K562 (cell line): ENCODE results near the gene GCK. TPM values are rescaled to one million over a fixed set of nuclear protein-coding genes. Genes with fewer than 3 reads are reported as not detected.
A peak's percentile ranks its signal among the peaks of the same experiment; 100 is the strongest.

Experiments
- ATAC-seq: fragments of 200-7000 bp; cut with Tn5 transposase; 3 replicates; pipeline ENCODE4 v1.9.1; 2020; ENCODE audit warnings: moderate library complexity
- BruUV-seq: library from RNA; stranded (reverse); fragments of 400-500 nt; replicated peaks from 2 replicates; lab custom pipeline; 2021; lab: Mats Ljungman, UMichigan
- CTCF ChIA-PET: fragments of 300-600 bp; formaldehyde crosslinking; extraction: SDS; loops from one replicate; lab custom pipeline; 2021; ENCODE audit warnings: low intra/inter-chr PET ratio; lab: Yijun Ruan, JAX
- POLR2A ChIA-PET: fragments of 300-600, 350-650 bp; sonication (Branson Sonifier 250); formaldehyde crosslinking; extraction: SDS; loops from one replicate; lab custom pipeline; 2021; ENCODE audit warnings: antibody characterized with exemption, inconsistent platforms; lab: Yijun Ruan, JAX
- DNase-seq, 4 experiments: peaks; one replicate each; pipeline versions ENCODE4 v3.0.0 to v3.0.0-alpha.2; 2011 to 2018; ENCODE audit warnings: low spot score in 3 of 4, mixed read lengths in 3 of 4; ENCODE audit errors: extremely low read depth in 1 of 4
- FAIRE-seq: peaks from 2 replicates; lab custom pipeline; 2011; peaks lifted over from hg19 to GRCh38; lab: Jason Lieb, UNC
- H2AFZ ChIP-seq: 2 replicates; pipeline ENCODE4 v1.6.0; 2011; ENCODE audit warnings: low read depth, low read length, control low read depth, inconsistent platforms
- H3K27ac ChIP-seq: fragments of 200-600 bp; 3 replicates; pipeline ENCODE4 v1.8.0; 2011; ENCODE audit warnings: low read depth, mild to moderate bottlenecking, control low read depth, inconsistent platforms, low read length, moderate library complexity, mixed read lengths; ENCODE audit errors: extremely low read depth
- H3K27me3 ChIP-seq, 2 experiments: fragments of 300-600 bp in 1 of 2; 2 replicates in 1 of 2; 3 replicates in 1 of 2; pipeline versions ENCODE4 v1.6.0 to v1.8.0; 2011; ENCODE audit warnings: inconsistent platforms in 2 of 2, low read length in 2 of 2, mild to moderate bottlenecking in 1 of 2, mixed read lengths in 1 of 2, moderate library complexity in 1 of 2; ENCODE audit not compliant: control insufficient read depth in 2 of 2, insufficient read depth in 2 of 2
- H3K36me3 ChIP-seq: fragments of 300-600 bp; 3 replicates; pipeline ENCODE4 v1.8.0; 2011; ENCODE audit warnings: mild to moderate bottlenecking, low read length, inconsistent platforms; ENCODE audit not compliant: control insufficient read depth, insufficient read depth
- H3K4me1 ChIP-seq, 2 experiments: fragments of 200-600 bp in 1 of 2; replicated peaks in 1 of 2; 2 replicates in 1 of 2; 3 replicates in 1 of 2; pipeline versions ENCODE4 v1.5.1 to v1.8.0; 2011; ENCODE audit warnings: inconsistent platforms in 2 of 2, low read length in 2 of 2, mild to moderate bottlenecking in 1 of 2, mixed read lengths in 1 of 2, moderate library complexity in 1 of 2; ENCODE audit not compliant: control insufficient read depth in 2 of 2, insufficient read depth in 2 of 2
- H3K4me2 ChIP-seq: 2 replicates; pipeline ENCODE4 v1.6.1; 2011; ENCODE audit warnings: low read length, control low read depth, inconsistent platforms, mixed read lengths; ENCODE audit not compliant: insufficient read depth
- H3K4me3 ChIP-seq: fragments of 200-600 bp; sonication (generic), shearing (Covaris generic); 2 replicates; pipeline ENCODE4 v1.5.1; 2016; ENCODE audit warnings: control low read depth, inconsistent platforms
- H3K79me2 ChIP-seq: fragments of 200-600 bp; 3 replicates; pipeline ENCODE4 v1.8.0; 2011; ENCODE audit warnings: low read length, inconsistent platforms; ENCODE audit not compliant: control insufficient read depth, insufficient read depth
- H3K9ac ChIP-seq, 2 experiments: 2 replicates each; pipeline versions ENCODE4 v1.6.0 to v1.6.1; 2011; ENCODE audit warnings: low read depth in 2 of 2, low read length in 2 of 2, control low read depth in 1 of 2, inconsistent platforms in 1 of 2, mild to moderate bottlenecking in 1 of 2, mixed read lengths in 1 of 2; ENCODE audit not compliant: insufficient read depth in 1 of 2
- H3K9me1 ChIP-seq: one replicate; pipeline ENCODE4 v1.6.0; 2011; ENCODE audit warnings: inconsistent platforms, mild to moderate bottlenecking, low read length, moderate library complexity; ENCODE audit not compliant: control insufficient read depth, insufficient read depth
- H3K9me3 ChIP-seq: replicated peaks from 2 replicates; pipeline ENCODE4 v1.5.1; 2011; ENCODE audit warnings: low read depth, low read length, inconsistent platforms; ENCODE audit not compliant: control insufficient read depth, insufficient read depth
- H4K20me1 ChIP-seq: replicated peaks from 2 replicates; pipeline ENCODE4 v1.6.1; 2011; ENCODE audit warnings: low read length, inconsistent platforms, mixed read lengths; ENCODE audit not compliant: control insufficient read depth, insufficient read depth
- CBFA2T2 ChIP-seq: fragments of 450-650 bp; conservative IDR thresholded peaks from 2 replicates; pipeline ENCODE4 v1.6.1; 2017; ENCODE audit warnings: mild to moderate bottlenecking
- CBFA2T3 ChIP-seq: fragments of 450-650 bp; IDR thresholded peaks from 2 replicates; pipeline ENCODE4 v1.6.1; 2017
- CBX3 ChIP-seq, 2 experiments: IDR thresholded peaks; 1 replicate in 1 of 2; 2 replicates in 1 of 2; pipeline ENCODE4 v1.6.1; 2012; ENCODE audit warnings: inconsistent platforms in 2 of 2, low read length in 2 of 2, borderline replicate concordance in 1 of 2, control low read depth in 1 of 2
- EHMT2 ChIP-seq: fragments of 450-650 bp; IDR thresholded peaks from 2 replicates; pipeline ENCODE4 v1.6.1; 2018; ENCODE audit warnings: antibody characterized with exemption
- NR0B1 ChIP-seq: fragments of 450-650 bp; IDR thresholded peaks from one replicate; pipeline ENCODE4 v1.6.1; 2018; ENCODE audit warnings: mild to moderate bottlenecking, moderate library complexity; ENCODE audit not compliant: partially characterized antibody
- SIN3A ChIP-seq, 2 experiments: fragments of 150-350 bp in 1 of 2; IDR thresholded peaks; 2 replicates each; pipeline ENCODE4 v1.6.1; 2011 to 2016; ENCODE audit warnings: borderline replicate concordance in 2 of 2, low read depth in 2 of 2, low read length in 2 of 2, mild to moderate bottlenecking in 2 of 2, moderate library complexity in 2 of 2; ENCODE audit not compliant: control insufficient read depth in 1 of 2
- SMAD3 ChIP-seq: fragments of 450-650 bp; formaldehyde crosslinking; conservative IDR thresholded peaks from 2 replicates; pipeline ENCODE4 v1.4.0; 2020; ENCODE audit warnings: mild to moderate bottlenecking
- ZFP36 ChIP-seq: fragments of 150-350 bp; IDR thresholded peaks from 2 replicates; pipeline ENCODE4 v1.6.1; 2018; ENCODE audit warnings: low read length, low read depth; ENCODE audit not compliant: partially characterized antibody
- ZNF347 ChIP-seq: fragments of 450-650 bp; formaldehyde crosslinking; IDR thresholded peaks from 2 replicates; pipeline ENCODE4 v1.4.0; 2020; ENCODE audit warnings: low read depth, mild to moderate bottlenecking, moderate library complexity
- ZNF41 ChIP-seq: fragments of 250-450 bp; sonication (Bioruptor Pico); conservative IDR thresholded peaks from 2 replicates; pipeline ENCODE4 v1.4.0; 2020; ENCODE audit warnings: mild to moderate bottlenecking
- ZNF75A ChIP-seq: fragments of 450-650 bp; formaldehyde crosslinking; IDR thresholded peaks from 2 replicates; pipeline ENCODE4 v1.4.0; 2020; ENCODE audit warnings: mild to moderate bottlenecking
- WGBS: fragments of 100-300 bp; shearing (Covaris generic); methylation state at CpG from one replicate; pipeline ENCODE4 v1.1.6; 2016; ENCODE audit warnings: low coverage, mixed read lengths; ENCODE audit not compliant: insufficient coverage; ENCODE audit errors: missing lambda C conversion rate; 5-methylcytosine and 5-hydroxymethylcytosine counted together
- in situ Hi-C: fragments of 300-500 bp; cut with MboI; formaldehyde crosslinking; loops from 4 replicates; pipeline ENCODE4 v1.15.0; 2018; ENCODE audit warnings: inconsistent platforms, mixed read lengths
- intact Hi-C: fragments of 100-400 bp; cut with micrococcal nuclease; formaldehyde crosslinking; loops from 2 replicates; pipeline ENCODE4 v1.14.2; 2022
- polyA plus RNA-seq, 8 experiments: library from polyadenylated mRNA; depleted of rRNA in 4 of 8; stranded (reverse) in 5 of 8; unstranded in 3 of 8; fragments of >200 nt; fragmentation: Nextera tagmentation in 2 of 8; fragmentation: Illumina TruSeq in 1 of 8; extraction: Ambion mirVana in 2 of 8; extraction: Trizol in 1 of 8; gene quantifications; 2 replicates each; pipeline versions ENCODE4 v1.2.1 to v1.2.3, GENCODE V29; 2011 to 2014; ENCODE audit warnings: inconsistent platforms in 1 of 8, missing spikeins in 1 of 8
- total RNA-seq, 7 experiments: library from RNA; depleted of rRNA in 6 of 7; stranded (reverse); fragments of >200 nt in 6 of 7; fragmentation: Illumina TruSeq in 2 of 7; extraction: Trizol in 2 of 7; gene quantifications; 2 replicates each; pipeline versions ENCODE4 v1.2.1 to v1.2.3, GENCODE V29; 2011 to 2021; ENCODE audit warnings: low replicate concordance in 1 of 7
- TF ChIP-seq, protein P1 (sequence below), 2 experiments: fragments of 450-650 bp in 1 of 2; sonication (generic) in 1 of 2; formaldehyde crosslinking in 1 of 2; IDR thresholded peaks in 1 of 2; conservative IDR thresholded peaks in 1 of 2; 2 replicates each; pipeline versions ENCODE4 v1.6.1 to v1.8.1; 2016 to 2023; ENCODE audit warnings: mild to moderate bottlenecking in 2 of 2, moderate library complexity in 2 of 2, inconsistent platforms in 1 of 2, missing genetic modification reagents in 1 of 2
- TF ChIP-seq, protein P2 (sequence below): fragments of 250-450 bp; sonication (Bioruptor Pico); IDR thresholded peaks from 2 replicates; pipeline ENCODE4 v1.9.0; 2021; ENCODE audit warnings: mild to moderate bottlenecking, inconsistent platforms

The GCK gene
- total and polyA plus RNA-seq, 9 of the 15 experiments (the other 6 are each of a cell fraction or from before 2014, with no cell fraction given) = 0.11 to 0.55 (median 0.16) TPM; not detected in 3

GRCh38 chr7:44094883-44095592 is 94.2 kb downstream of the GCK start:
- no peak overlapping the region for H3K9ac ChIP-seq
- peaks cover 0 to 5% of the 10 kb centered on the region in 2 experiments; a peak in 1 of 5 replicates for H3K27me3 ChIP-seq
- FAIRE-seq = no peak
- no peaks in the 10 kb centered on the region for H3K9me3 ChIP-seq
- no peaks in the 10 kb centered on the region for H4K20me1 ChIP-seq
- H3K4me1 ChIP-seq = peaks cover 0 to 8% of the 10 kb centered on the region in 2 experiments; a peak in 2 of 5 replicates
- no peaks in the 10 kb centered on the region for H3K36me3 ChIP-seq
- no peak overlapping the region for H3K4me2 ChIP-seq
- no peak for ATAC-seq
- no peak for DNase-seq
- H2AFZ ChIP-seq = no peak overlapping the region
- in situ Hi-C loops (no loop called here), intact Hi-C loops (no loop called here)
- H3K27ac ChIP-seq = no peak overlapping the region
- ChIA-PET POLR2A (no interaction called here), CTCF (no interaction called here)
- H3K4me3 ChIP-seq = no peak overlapping the region
- no TSS peak for BruUV-seq
- no peaks in the 10 kb centered on the region for H3K79me2 ChIP-seq
- H3K9me1 ChIP-seq = no peaks in the 10 kb centered on the region
- 8% methylated on average over 2 of the region's 2 CpGs for WGBS
- no peak for TF ChIP-seq ZNF347
- TF ChIP-seq EHMT2 = no peak
- TF ChIP-seq ZNF41 (CRISPR knock-in tag) = no peak
- TF ChIP-seq CBFA2T2 = 0 out of 2 replicates have a peak, but pooled peaks have one; percentile 8
- TF ChIP-seq ZNF75A (CRISPR knock-in tag) = no peak
- no peak for TF ChIP-seq SIN3A (IDR thresholded peaks at IDR 0.05; ENCODE audit: borderline replicate concordance in 2 of 2, control insufficient read depth in 1 of 2, low read depth in 2 of 2, low read length in 2 of 2)
- peak; percentile 43; the same call in 1 of the 2 replicates for TF ChIP-seq CBFA2T3
- no peak for TF ChIP-seq NR0B1
- TF ChIP-seq, protein P1, sequence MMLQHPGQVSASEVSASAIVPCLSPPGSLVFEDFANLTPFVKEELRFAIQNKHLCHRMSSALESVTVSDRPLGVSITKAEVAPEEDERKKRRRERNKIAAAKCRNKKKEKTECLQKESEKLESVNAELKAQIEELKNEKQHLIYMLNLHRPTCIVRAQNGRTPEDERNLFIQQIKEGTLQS (IDR thresholded peaks at IDR 0.05) = no peak
- TF ChIP-seq, protein P1 (CRISPR knock-in tag; conservative IDR thresholded peaks at IDR 0.05) = no peak
- no peak for TF ChIP-seq SMAD3 (CRISPR knock-in tag)
- peak; percentile 58 for TF ChIP-seq ZFP36
- no peak for TF ChIP-seq CBX3 (IDR thresholded peaks at IDR 0.05; ENCODE audit: borderline replicate concordance in 1 of 2, low read length in 2 of 2)
- TF ChIP-seq, protein P2, sequence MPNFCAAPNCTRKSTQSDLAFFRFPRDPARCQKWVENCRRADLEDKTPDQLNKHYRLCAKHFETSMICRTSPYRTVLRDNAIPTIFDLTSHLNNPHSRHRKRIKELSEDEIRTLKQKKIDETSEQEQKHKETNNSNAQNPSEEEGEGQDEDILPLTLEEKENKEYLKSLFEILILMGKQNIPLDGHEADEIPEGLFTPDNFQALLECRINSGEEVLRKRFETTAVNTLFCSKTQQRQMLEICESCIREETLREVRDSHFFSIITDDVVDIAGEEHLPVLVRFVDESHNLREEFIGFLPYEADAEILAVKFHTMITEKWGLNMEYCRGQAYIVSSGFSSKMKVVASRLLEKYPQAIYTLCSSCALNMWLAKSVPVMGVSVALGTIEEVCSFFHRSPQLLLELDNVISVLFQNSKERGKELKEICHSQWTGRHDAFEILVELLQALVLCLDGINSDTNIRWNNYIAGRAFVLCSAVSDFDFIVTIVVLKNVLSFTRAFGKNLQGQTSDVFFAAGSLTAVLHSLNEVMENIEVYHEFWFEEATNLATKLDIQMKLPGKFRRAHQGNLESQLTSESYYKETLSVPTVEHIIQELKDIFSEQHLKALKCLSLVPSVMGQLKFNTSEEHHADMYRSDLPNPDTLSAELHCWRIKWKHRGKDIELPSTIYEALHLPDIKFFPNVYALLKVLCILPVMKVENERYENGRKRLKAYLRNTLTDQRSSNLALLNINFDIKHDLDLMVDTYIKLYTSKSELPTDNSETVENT (CRISPR knock-in tag) = no peak
